Stimulated activated CD4-positive, alpha-beta T cell treated with anti-CD3 and anti-CD28 coated beads, Interleukin-15, amount 100 ng/mL, for 48 hours (primary cell): ENCODE results near the gene TLK1.
"Not testable (repeated sequence)": the region's sequence is repeated elsewhere in the genome, so short reads cannot be mapped to it uniquely, and the experiment has no call there.

Experiments used
- DNase-seq, 2 donors: peaks; one replicate each; pipeline ENCODE4 v3.0.0-alpha.2; 2020; ENCODE audit warnings: low read depth in 2 of 2

The TLK1 gene

GRCh38 chr2:171169839-171170238 is 9.1 kb upstream of the TLK1 start:
- no peak for DNase-seq

DNA sequence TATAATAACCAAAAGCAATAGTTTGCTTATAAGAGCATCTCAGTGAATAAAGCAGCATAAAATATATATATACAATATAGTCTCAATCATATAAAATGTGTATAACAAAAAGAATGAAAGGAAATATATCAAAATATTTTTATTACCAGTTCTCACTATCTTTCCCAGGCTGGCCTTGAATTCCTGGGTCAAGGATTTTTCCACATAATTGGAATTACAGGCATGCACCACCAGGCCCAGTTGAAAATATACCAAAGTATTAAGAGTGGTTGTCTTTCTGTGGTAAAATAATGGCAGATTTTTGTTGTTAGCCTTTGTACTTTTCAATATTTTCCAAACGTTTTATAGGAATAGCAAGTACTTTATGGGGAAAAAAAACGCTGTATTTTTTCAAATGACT is 8.6 kb upstream of the TLK1 start:
- DNase-seq = no peak

DNA sequence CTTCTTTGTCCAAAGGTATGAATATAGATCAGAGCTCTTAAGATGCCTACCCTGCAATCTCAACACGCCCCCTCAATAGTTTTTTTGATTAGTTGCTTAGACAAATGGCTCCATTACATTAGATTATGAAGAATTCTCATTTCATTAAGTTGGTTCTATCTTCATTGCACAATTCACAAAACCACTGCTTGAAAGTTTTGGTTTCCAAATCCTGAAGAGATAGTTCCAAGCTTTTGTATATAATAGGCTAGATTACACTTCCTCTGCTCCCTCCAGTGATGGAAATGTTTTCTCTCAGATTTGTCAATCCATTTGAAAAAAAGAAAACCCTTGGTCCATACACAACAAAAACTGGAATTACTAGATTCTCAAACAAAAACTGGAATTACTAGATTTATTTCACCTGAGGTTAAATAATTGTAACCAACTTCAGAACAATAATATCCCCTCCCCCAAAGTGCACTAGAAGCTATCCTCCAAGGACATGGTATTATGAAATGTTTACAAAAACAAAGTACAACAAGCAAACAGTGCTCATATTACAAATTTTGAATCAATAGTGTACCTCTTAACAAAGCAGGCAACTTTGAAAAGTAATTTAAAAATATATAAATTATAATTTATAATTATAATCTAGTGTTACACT is 6.8 kb upstream of the TLK1 start:
- no peak for DNase-seq

- no peak for DNase-seq
Measured at GRCh38 chr2:171166328-171166983, 5.8 kb upstream of the TLK1 start.

GRCh38 chr2:171165967-171166327 is 5.3 kb upstream of the TLK1 start:
- no peak for DNase-seq

GRCh38 chr2:171163261-171163660 is 2.6 kb upstream of the TLK1 start:
- no peak for DNase-seq

DNA sequence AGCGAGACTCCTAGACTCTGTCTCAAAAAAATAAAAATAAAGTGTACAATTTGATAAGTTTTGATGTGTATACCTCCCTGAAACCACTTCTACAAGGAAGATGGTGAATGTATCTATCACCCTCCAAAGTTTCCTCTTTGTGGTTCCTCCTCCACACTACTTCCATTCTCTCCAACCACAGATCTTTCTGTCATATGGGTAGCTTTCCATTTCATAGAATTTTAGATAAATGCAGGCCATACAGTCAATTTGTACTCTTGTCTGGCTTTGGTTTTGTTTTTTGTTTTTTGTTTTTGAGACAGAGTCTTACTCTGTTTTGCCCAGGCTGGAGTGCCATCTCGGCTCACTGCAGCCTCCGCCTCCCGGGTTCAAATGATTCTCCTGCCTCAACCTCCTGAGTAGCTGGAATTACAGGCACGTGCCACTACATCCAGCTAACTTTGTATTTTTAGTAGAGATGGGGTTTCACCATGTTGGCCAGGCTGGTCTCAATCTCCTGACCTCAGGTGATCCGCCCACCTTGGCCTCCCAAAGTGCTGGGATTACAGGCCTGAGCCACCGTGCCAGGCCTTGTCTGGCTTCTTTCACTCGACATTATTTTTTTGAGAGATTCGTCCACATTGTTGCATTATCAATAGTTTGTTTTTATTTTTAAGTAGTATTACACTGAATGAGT is 2.0 kb upstream of the TLK1 start:
- not testable (repeated sequence) for DNase-seq

DNA sequence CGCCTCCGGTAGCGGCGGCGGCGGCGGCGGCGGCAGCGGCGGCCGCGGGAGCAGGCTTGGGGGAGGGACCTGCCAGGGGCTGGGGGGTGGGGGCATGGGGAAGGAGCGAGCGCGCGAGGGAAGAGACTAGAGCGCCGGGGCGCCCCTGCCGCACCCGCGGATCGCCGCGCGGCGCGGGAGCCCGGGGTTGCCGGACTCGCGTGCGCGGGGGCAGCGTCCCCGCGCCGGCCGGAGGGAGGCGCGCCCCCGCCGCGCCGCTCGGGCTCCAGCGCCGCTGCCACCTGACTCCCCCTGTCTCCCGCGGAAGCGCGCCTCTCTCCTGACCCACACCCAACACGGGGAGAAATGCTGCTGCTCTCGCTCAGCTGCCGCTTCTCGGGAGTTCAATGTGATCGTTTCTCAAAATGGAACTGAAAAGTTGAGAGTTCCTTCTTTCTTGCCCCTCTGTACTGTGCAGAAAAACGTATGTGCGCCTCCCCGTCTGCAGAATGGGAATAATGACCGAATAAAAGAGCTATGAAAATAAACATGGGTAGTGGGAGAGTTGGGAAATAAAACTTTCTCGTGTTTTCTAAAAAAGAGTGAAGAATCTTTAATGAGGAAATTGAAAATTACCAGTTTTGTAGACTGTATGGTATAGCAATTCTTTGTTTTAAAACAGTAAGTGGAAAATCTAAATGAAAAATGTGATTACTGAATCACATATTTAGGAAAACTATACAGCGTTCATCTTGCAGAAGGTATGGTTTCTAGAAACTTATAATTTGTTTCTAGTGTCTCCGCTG is 455 bp upstream of the TLK1 start:
- peak; percentile 37 to 58 for DNase-seq

DNA sequence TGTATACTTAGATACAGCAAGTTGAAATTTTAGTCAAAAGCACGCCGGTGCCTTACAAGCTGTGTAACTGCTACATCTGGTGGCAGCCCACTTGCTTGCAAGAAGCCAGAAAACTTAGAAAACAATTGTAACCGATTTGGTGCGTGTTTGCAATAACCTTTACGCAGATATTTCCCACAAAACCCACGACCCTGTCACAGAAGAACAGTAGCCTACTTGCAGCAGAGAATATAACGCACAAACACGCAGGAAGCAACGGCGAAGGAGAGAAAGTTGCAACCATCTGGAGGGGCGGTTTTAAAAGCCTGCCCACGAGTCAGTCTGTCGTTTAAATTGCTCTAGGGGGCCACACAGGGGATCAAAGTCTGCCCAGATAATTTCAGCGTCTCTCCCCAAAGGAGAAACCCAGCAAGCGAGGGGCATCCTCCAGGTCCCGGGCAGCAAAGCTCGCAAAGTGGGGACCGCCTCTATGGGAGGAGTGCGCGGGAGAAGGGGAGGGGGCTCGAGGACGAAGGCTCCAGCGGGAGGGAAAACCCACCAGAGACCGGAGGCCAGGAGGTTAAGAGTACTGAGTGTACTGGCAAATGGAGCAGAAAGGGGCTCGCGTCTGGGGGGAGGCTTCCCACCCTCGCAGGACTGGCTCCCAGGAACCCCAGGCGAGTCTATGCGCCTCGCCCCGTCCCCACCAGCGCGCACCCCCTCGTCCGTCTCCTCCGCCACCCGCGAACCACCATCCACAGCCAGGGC is 1.1 kb downstream of the TLK1 start:
- DNase-seq = peak; percentile 29 to 48

DNA sequence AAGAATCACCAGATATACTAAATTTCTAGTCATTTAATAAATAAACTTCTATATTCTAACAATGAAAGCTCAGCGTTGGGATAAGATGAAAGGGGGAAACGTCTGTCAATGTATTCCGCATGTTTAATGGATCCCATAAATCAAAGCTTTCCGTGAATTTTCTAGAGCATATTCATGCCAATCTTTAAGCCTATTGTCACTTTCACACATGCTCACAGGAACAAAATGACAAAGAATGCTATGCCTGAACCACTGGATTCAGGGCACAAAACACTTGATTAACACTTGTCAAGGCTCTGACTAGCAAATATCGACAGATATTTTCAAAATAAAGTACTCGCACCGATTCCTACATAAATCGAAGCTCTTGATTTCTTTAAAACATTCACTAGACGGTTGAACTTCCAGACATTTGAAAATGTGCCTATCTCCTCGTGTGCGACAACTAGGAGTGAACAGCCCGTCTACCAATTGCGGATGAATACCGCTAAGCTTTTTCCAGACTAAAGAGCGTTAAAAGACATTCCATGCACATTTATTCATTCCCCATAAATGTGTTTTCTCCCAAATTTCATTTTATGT is 1.8 kb downstream of the TLK1 start:
- DNase-seq = no peak

- DNase-seq = no peak
Measured at GRCh38 chr2:171158036-171158789, 2.5 kb downstream of the TLK1 start.

- no peak for DNase-seq
Measured at GRCh38 chr2:171157109-171157500, 3.6 kb downstream of the TLK1 start.

GRCh38 chr2:171154348-171154747 is 6.3 kb downstream of the TLK1 start:
- no peak for DNase-seq

DNA sequence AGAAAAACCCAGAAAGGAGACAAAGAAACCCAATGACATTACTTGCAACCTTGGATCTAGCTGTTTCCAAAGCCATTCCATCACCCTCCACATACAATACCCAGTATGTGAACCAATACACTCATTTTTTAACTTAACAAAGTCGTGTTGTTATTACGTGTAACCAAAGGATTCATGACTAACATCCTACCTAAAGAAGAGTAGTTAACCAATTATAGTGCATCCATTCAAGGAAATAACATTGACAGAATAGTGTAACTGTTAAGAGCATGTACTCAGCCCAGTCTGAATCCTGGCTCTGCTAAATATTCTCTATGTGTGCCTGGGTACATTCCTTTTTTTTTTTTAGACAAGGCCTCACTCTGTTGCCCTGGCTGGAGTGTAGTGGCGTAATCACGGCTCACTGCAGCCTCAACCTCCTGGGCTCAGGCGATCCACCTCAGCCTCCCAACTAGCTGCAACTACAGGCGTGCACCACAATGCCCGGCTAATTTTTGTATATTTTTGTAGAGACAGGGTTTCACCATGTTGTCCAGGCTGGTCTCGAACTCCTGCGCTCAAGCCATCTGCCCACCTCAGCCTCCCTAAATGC is 9.9 kb downstream of the TLK1 start:
- no peak for DNase-seq

DNA sequence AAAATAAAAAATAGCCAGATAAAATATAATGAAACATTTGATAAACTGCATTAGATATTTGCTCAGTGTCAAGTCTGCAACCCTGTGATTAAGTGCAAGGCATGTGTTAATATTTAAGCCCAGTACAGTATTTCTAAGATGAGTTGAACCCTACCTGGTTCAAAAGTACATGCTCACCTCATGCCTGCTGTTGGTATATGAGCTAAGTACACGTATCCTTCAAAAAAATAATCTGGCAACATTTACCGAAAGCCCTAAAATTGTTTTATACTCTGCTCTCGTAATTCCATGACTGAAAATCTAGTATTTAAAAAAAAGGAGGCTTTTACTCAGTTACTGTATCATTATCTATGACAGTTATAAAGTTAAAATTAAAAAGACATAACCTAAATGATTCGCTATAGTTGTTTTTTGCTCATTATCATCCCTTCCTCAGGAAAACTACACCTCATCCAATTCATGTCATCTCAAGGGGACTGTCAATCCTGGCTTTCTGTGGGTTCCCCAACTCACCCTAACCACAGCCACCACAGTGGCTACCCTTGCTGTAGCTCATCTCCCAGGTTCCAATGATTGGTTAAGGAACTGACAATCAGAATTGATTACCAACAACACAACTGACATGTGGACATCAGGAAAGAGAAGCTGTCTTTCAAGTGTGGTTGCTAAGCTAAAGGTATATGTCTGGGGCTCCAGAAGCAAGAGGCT is 10.6 kb downstream of the TLK1 start:
- DNase-seq = no peak

- no peak for DNase-seq
Measured at GRCh38 chr2:171149171-171149938, 11.3 kb downstream of the TLK1 start.

- no peak for DNase-seq
Measured at GRCh38 chr2:171147081-171147480, 13.6 kb downstream of the TLK1 start.

DNA sequence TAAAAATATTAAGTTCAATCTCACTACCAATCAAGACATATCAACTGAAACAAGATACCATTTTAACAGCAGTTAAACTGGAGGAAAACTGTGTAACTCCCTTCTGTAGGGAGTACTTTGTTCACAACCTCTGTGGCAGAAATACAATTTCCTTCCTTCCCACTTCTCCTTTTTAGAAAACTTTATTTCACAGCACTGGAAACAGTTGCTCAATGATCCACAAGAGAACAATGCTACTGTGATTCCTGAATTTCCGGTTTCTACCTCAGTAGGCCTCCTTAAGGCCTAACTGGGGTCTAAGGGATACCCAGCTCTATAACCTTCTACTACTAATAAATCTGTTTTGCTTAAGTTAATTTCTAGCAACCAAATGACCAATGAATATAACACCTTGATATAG is 14.1 kb downstream of the TLK1 start:
- DNase-seq = no peak

GRCh38 chr2:171146071-171146470 is 14.6 kb downstream of the TLK1 start:
- DNase-seq = no peak
